NCI-H774 (cell line): Measurements from ENCODE around the gene CARS1.

ENCODE experiments used
- DNase-seq: peaks from one replicate; lab custom pipeline; 2025; lab: John Stamatoyannopoulos, UW

The CARS1 gene

DNA sequence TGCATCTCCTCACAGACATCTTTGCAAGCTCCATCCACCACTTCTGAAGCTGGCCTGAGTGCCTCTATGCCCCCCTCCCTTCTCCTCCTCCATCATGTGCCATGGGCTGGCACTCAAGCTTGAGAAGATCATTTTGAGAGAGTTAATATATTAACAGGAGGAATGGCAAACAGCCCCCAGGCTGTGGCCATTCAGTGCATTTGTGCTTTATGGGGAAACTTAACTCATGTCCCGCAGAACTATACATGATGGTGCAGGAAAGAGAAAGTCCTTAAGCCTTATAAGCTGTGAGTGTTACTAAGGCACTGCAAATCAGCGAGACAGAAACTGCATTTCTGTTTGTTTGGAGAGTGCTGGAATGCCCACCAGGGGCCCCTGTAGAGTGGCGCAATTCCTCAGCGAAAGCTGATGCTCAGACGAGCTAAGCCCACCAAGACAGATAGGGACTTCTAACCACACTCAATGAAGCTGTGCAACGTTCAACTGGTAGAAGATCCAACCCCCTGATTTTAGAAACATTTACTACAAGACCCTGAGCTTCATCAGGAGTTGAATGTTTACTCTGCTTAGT lies 101.2 kb downstream of the CARS1 start:
- DNase-seq = no peak

DNA sequence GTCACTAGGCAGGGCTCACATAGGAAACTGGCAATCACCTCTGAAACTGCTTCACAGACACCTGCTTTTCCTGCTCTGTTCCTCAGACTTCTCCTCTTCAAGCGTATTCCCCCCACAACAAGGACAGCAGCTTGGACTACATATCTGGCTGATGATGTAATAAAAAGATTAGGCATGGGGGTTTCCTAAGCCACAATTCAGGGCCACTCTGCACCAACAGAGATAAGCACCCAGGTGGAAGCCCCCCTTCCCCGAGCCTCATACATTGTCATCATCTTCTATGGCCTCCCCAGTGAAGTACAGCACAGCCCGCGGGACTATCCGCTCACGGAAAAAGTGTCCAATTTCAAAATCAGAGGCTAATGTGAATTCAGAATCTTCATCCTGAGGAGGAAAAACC lies 103.0 kb downstream of the CARS1 start:
- DNase-seq = no peak

DNA sequence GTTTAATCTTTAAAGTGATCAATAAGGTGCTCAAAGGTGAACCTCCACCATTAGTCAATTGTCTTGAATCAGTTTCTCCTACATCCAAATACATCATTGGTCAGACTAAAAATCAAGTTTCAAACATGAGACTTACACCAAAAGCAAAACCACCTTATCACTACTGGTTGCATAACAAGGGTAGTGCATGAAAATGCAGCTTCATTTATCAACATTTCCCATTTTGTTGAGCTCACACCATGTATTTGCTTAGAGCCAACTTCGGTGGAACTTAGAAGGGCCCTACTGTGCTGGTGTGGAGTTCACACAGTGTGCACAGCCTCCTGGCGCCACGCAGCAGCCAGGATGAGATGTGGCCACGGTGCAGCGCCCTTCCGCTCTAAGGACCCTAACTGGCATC lies 104.9 kb downstream of the CARS1 start:
- DNase-seq = no peak

GRCh38 chr11:2951231-2952110 lies 105.8 kb downstream of the CARS1 start:
- DNase-seq = no peak
